Thyroid gland (tissue), 4 donors: ENCODE measurements around the gene DGKD. TPM values are rescaled to one million over a fixed set of nuclear protein-coding genes. Genes with fewer than 3 reads are reported as not detected.
A peak's percentile ranks its signal among the peaks of the same experiment; 100 is the strongest.

Experiments
- DNase-seq, 2 donors: peaks; one replicate each; pipeline ENCODE4 v3.0.0-alpha.2; 2019
- H3K27ac ChIP-seq, 3 donors: fragments of 200-600 bp; sonication (generic); 1 replicate in 2 of 3; 2 replicates in 1 of 3; pipeline ENCODE4 v1.5.1; 2016 to 2019; ENCODE audit warnings: mild to moderate bottlenecking in 1 of 3, moderate library complexity in 1 of 3
- H3K27me3 ChIP-seq: fragments of 200-600 bp; sonication (generic); one replicate; pipeline ENCODE4 v1.5.1; 2019
- H3K36me3 ChIP-seq, 2 donors: fragments of 200-600 bp; sonication (generic); one replicate each; pipeline ENCODE4 v1.5.1; 2016 to 2019
- H3K4me1 ChIP-seq, 2 donors: fragments of 200-600 bp; sonication (generic); one replicate each; pipeline ENCODE4 v1.5.1; 2017 to 2019
- H3K4me3 ChIP-seq, 3 donors: fragments of 200-600 bp; sonication (generic); replicated peaks in 1 of 3; 1 replicate in 2 of 3; 2 replicates in 1 of 3; pipeline ENCODE4 v1.5.1; 2016; ENCODE audit warnings: mild to moderate bottlenecking in 1 of 3
- H3K9me3 ChIP-seq: fragments of 200-600 bp; sonication (generic); one replicate; pipeline ENCODE4 v1.5.1; 2017
- CTCF ChIP-seq, 6 experiments: fragments of 200-600 bp in 3 of 6; fragments of 450-650 bp in 3 of 6; sonication (generic) in 3 of 6; IDR thresholded peaks; one replicate each; pipeline ENCODE4 v1.5.1; 2016 to 2019; ENCODE audit warnings: antibody characterized with exemption in 6 of 6, mild to moderate bottlenecking in 2 of 6, inconsistent platforms in 1 of 6, moderate library complexity in 1 of 6
- POLR2A ChIP-seq, 2 donors: fragments of 450-650 bp; IDR thresholded peaks; one replicate each; pipeline ENCODE4 v1.6.1; 2017; ENCODE audit warnings: antibody characterized with exemption in 2 of 2, mild to moderate bottlenecking in 2 of 2, moderate library complexity in 1 of 2
- WGBS, 2 donors: methylation state at CpG; one replicate each; pipeline ENCODE4 v1.1.5; 2017; 5-methylcytosine and 5-hydroxymethylcytosine counted together
- intact Hi-C: fragments of 100-400 bp; cut with DNase I; formaldehyde crosslinking; loops from one replicate; pipeline ENCODE4 v1.15.1; 2023
- total RNA-seq, 4 donors: library from RNA; depleted of rRNA; stranded (reverse); fragments of >200 nt; gene quantifications; one replicate each; pipeline ENCODE4 v1.2.3, GENCODE V29; 2016

DGKD gene
- total RNA-seq, 4 donors from 2014 or later = 22.3 to 71.7 (median 27.3) TPM

- Histone ChIP-seq H3K36me3 (peaks cover 14 to 21% of the 10 kb centered on the region in 2 donors), H3K9me3 (no peaks in the 10 kb centered on the region), H3K4me3 (no peak overlapping the region), H3K27me3 (no peaks in the 10 kb centered on the region), H3K4me1 (peaks cover 10 to 16% of the 10 kb centered on the region in 2 donors), H3K27ac (no peak overlapping the region)
- DNase-seq = peak in 1 of 2 donors; percentile 3
- intact Hi-C loops = no loop called here
- 92% methylated on average over 14 to 17 of the region's 17 CpGs for WGBS, 2 donors
- no peak for TF ChIP-seq CTCF (IDR thresholded peaks at IDR 0.05)
- no peak for TF ChIP-seq POLR2A (IDR thresholded peaks at IDR 0.05)
Measured at GRCh38 chr2:233436691-233437438, 82.6 kb downstream of the DGKD start.

GRCh38 chr2:233437439-233437955 is 83.2 kb downstream of the DGKD start:
- TF ChIP-seq POLR2A (IDR thresholded peaks at IDR 0.05) = no peak
- TF ChIP-seq CTCF (IDR thresholded peaks at IDR 0.05) = no peak
- intact Hi-C loops = no loop called here
- Histone ChIP-seq H3K27me3 (no peaks in the 10 kb centered on the region), H3K9me3 (no peaks in the 10 kb centered on the region), H3K4me3 (no peak overlapping the region), H3K36me3 (peaks cover 16 to 21% of the 10 kb centered on the region in 2 donors), H3K27ac (no peak overlapping the region), H3K4me1 (peaks cover 10 to 20% of the 10 kb centered on the region in 2 donors)
- peak in 1 of 2 donors; percentile 1 for DNase-seq
- 94 to 97% methylated on average over 13 to 14 of the region's 14 CpGs for WGBS, 2 donors

GRCh38 chr2:233438573-233439147 is 84.4 kb downstream of the DGKD start:
- Histone ChIP-seq H3K27ac (no peak overlapping the region), H3K27me3 (no peaks in the 10 kb centered on the region), H3K9me3 (no peaks in the 10 kb centered on the region), H3K4me3 (no peak overlapping the region), H3K36me3 (peaks cover 16 to 21% of the 10 kb centered on the region in 2 donors), H3K4me1 (peaks cover 10 to 20% of the 10 kb centered on the region in 2 donors)
- intact Hi-C loops = no loop called here
- WGBS, 2 donors = 90 to 94% methylated on average over 15 of the region's 15 CpGs
- DNase-seq = no peak
- TF ChIP-seq POLR2A (IDR thresholded peaks at IDR 0.05) = no peak

- Histone ChIP-seq H3K4me1 (peaks cover 10 to 20% of the 10 kb centered on the region in 2 donors), H3K36me3 (peaks cover 16 to 21% of the 10 kb centered on the region in 2 donors), H3K27ac (no peak overlapping the region), H3K9me3 (no peaks in the 10 kb centered on the region), H3K4me3 (no peak overlapping the region), H3K27me3 (no peaks in the 10 kb centered on the region)
- intact Hi-C loops = no loop called here
- DNase-seq = no peak
- WGBS, 2 donors = 75 to 82% methylated on average over 9 of the region's 9 CpGs
- TF ChIP-seq POLR2A (IDR thresholded peaks at IDR 0.05) (no peak), CTCF (IDR thresholded peaks at IDR 0.05) (no peak)
Measured at GRCh38 chr2:233439191-233439590, 84.9 kb downstream of the DGKD start.

GRCh38 chr2:233440314-233440713 is 86.0 kb downstream of the DGKD start:
- Histone ChIP-seq H3K36me3 (peaks cover 16 to 21% of the 10 kb centered on the region in 2 donors), H3K9me3 (no peaks in the 10 kb centered on the region), H3K27ac (no peak overlapping the region), H3K4me1 (peaks cover under 1 to 9% of the 10 kb centered on the region in 2 donors), H3K27me3 (no peaks in the 10 kb centered on the region), H3K4me3 (no peak overlapping the region)
- no peak for DNase-seq
- TF ChIP-seq POLR2A (IDR thresholded peaks at IDR 0.05) (no peak), CTCF (IDR thresholded peaks at IDR 0.05) (no peak)
- intact Hi-C loops = loop anchor here (5.0 to 10.0 kb wide), 2 partner anchors 88 to 166 kb away; partner anchors contain the start of gene DGKD
- 94% methylated on average over 17 of the region's 17 CpGs for WGBS, 2 donors
